DND-41 (cell line): ENCODE data around the gene DCAF10.

Experiments used
- CTCF ChIP-seq: IDR thresholded peaks from 2 replicates; pipeline ENCODE4 v1.5.1; 2012; ENCODE audit warnings: borderline replicate concordance, low read length, moderate library complexity, mild to moderate bottlenecking; ENCODE audit not compliant: poor library complexity, severe bottlenecking; ENCODE audit errors: extremely low read depth
- EZH2 ChIP-seq: IDR thresholded peaks from 3 replicates; pipeline ENCODE4 v1.6.1; 2012; ENCODE audit warnings: borderline replicate concordance, low read depth, mild to moderate bottlenecking, moderate library complexity, low read length, inconsistent platforms; ENCODE audit not compliant: severe bottlenecking

- TF ChIP-seq CTCF (no peak), EZH2 (no peak)
These were observed 49.4 kb upstream of the DCAF10 start for GRCh38 chr9:37751186-37751585.
